Effector memory CD4-positive, alpha-beta T cell (primary cell): ENCODE results near the gene PKP1.

Experiments
- DNase-seq, 3 donors: peaks; one replicate each; pipeline ENCODE4 v3.0.0-alpha.2; 2020
- H3K27ac ChIP-seq: 2 replicates; pipeline ENCODE4 v1.7.0; 2013; ENCODE audit warnings: mild to moderate bottlenecking, low read length, moderate library complexity; ENCODE audit not compliant: insufficient read depth, poor library complexity, severe bottlenecking
- H3K27me3 ChIP-seq: replicated peaks from 2 replicates; pipeline ENCODE4 v1.7.0; 2013; ENCODE audit warnings: mild to moderate bottlenecking, low read length; ENCODE audit not compliant: insufficient read depth, control insufficient read depth, poor library complexity, severe bottlenecking
- H3K36me3 ChIP-seq: 2 replicates; pipeline ENCODE4 v1.7.0; 2013; ENCODE audit warnings: mild to moderate bottlenecking, low read length, moderate library complexity; ENCODE audit not compliant: control insufficient read depth, insufficient read depth
- H3K4me1 ChIP-seq: 2 replicates; pipeline ENCODE4 v1.7.0; 2013; ENCODE audit warnings: low read length, mild to moderate bottlenecking; ENCODE audit not compliant: control insufficient read depth, insufficient read depth, poor library complexity, severe bottlenecking
- H3K4me3 ChIP-seq: 2 replicates; pipeline ENCODE4 v1.7.0; 2013; ENCODE audit warnings: low read length, low read depth, mild to moderate bottlenecking; ENCODE audit not compliant: insufficient read depth, poor library complexity, severe bottlenecking
- H3K9me3 ChIP-seq: 2 replicates; pipeline ENCODE4 v1.7.0; 2013; ENCODE audit warnings: mild to moderate bottlenecking, low read length, moderate library complexity; ENCODE audit not compliant: control insufficient read depth

PKP1 gene

DNA sequence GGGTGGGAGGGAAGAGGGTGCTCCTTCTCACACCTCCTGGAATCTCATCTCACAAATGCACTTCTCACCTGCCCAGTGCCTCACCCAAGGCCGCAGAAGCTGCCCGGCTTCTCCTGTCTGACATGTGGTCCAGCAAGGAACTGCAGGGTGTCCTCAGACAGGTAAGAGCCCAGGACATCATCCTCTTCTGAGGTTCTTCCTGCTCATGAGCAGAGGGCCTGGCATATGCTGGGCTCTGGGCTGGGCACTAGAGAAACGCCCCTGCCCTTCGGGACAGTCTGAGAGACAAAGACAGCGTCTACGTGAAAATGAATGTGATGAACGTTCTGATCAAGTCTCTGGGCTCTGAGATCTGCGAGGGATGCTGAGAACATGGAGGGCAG lies 42.4 kb downstream of the PKP1 start:
- H3K36me3 ChIP-seq: no peaks in the 10 kb centered on the region
- no peak overlapping the region for H3K27ac ChIP-seq
- no peaks in the 10 kb centered on the region for H3K4me1 ChIP-seq
- DNase-seq: no peak
- H3K4me3 ChIP-seq: no peak overlapping the region
- no peaks in the 10 kb centered on the region for H3K27me3 ChIP-seq
- no peaks in the 10 kb centered on the region for H3K9me3 ChIP-seq

DNA sequence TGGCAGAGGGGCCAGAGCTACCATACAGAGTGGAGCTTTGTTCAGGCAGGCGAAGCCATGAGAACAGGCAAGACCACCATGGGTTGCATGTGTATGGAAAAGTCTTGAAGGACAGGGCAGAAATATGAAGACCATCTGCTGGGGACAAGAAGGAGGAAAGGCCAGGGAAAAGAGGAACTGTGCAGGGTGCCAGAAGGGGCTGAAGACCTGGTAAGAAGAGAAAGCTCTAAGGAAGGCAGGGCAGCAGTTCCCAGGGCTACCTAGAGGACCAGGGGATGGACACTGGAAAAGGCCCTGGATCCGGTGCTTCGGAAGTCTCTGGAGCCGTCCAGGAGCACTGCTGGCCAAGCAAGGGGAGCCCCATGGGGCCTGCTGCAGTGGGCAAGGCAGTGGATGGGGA lies 43.4 kb downstream of the PKP1 start:
- Histone ChIP-seq H3K4me3 (no peak overlapping the region), H3K9me3 (no peaks in the 10 kb centered on the region), H3K4me1 (no peaks in the 10 kb centered on the region), H3K36me3 (no peaks in the 10 kb centered on the region), H3K27ac (no peak overlapping the region), H3K27me3 (no peaks in the 10 kb centered on the region)
- DNase-seq: no peak

DNA sequence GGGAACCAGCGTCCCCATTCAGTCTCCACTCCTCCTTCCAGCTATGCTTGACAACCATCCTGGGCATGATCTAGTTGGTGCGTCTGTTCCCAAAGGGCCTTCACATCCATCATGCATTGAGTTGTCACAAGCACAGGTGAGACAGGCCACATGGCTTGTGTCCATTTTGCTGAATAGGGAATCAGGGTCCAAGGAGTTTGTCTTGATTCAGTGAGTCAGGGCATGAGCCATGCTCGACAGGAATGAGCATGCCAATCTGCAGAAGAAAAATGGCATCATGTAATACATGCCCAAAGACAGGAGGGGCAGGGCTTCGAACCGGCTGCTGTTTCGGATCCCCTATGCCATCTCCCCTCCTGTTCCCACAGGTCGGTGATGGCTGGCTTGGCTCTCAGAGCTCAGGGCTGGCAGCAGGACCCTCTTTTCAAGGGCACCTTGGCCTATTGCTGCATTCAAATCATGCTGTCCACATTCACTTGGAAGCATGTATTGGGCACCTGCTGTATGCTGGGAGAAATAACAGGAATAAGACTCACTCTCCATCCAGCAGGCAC lies 44.5 kb downstream of the PKP1 start:
- Histone ChIP-seq H3K27me3 (no peaks in the 10 kb centered on the region), H3K4me1 (no peaks in the 10 kb centered on the region), H3K9me3 (no peaks in the 10 kb centered on the region), H3K27ac (no peak overlapping the region), H3K36me3 (no peaks in the 10 kb centered on the region), H3K4me3 (no peak overlapping the region)
- no peak for DNase-seq

DNA sequence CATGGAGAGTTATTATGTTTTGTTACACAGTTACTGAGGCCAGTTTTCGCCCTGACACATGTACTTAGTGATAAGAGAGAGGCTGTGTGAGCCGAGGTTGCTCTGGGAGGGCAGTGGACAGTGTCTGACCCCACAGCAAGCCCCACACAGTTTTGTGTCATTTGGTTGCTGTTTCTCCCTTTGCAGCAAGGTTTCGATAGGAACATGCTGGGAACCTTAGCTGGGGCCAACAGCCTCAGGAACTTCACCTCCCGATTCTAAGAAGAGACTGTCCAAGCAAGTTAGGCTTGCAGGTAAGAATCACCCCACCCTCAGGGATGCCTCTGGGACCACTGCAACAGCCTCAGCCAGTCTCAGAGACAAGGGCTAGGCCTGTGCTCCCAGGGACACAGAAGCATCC lies 45.3 kb downstream of the PKP1 start:
- Histone ChIP-seq H3K27me3 (no peaks in the 10 kb centered on the region), H3K27ac (no peak overlapping the region), H3K36me3 (no peaks in the 10 kb centered on the region), H3K4me3 (no peak overlapping the region), H3K9me3 (no peaks in the 10 kb centered on the region), H3K4me1 (no peaks in the 10 kb centered on the region)
- no peak for DNase-seq

DNA sequence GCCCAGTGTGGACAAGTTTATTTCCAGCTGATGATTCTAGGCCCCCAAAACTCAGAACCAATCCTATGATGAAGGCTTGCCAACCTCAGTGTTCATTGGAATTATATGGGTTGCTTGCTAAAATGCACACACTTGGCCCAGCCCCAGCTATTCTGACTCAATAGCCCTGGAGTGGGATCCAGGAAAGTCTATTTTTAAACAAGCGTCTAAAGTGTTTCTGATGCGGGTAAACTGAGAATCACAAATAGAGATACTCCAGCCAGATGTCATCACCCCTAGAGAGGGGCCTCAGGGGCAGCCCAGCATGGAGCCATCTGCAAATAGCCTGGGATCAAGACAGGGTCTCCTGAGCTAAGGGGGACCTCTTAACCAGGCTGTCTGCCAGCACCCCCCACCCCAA lies 46.0 kb downstream of the PKP1 start:
- Histone ChIP-seq H3K36me3 (no peaks in the 10 kb centered on the region), H3K4me1 (no peaks in the 10 kb centered on the region), H3K4me3 (no peak overlapping the region), H3K27me3 (no peaks in the 10 kb centered on the region), H3K9me3 (no peaks in the 10 kb centered on the region), H3K27ac (no peak overlapping the region)
- no peak for DNase-seq

DNA sequence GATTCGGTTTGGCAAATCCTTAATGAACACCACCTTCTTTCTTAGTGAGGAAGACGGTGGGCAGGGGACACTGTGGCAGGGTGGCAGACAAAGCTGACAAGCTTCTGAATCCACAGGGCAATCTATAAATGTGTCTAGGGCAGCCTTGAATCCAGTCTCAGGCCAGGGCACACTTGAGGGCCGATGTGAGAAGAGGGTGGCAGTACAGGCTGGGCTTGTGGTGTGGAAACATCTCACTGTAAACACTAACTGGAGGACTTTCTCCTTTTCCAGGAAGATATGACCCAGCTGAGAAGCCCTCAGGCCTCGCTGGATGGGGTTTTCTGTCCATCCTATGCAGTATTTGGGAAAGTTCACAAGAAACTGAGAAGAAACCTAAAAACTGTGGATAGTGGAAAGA lies 46.5 kb downstream of the PKP1 start:
- H3K9me3 ChIP-seq: no peaks in the 10 kb centered on the region

DNA sequence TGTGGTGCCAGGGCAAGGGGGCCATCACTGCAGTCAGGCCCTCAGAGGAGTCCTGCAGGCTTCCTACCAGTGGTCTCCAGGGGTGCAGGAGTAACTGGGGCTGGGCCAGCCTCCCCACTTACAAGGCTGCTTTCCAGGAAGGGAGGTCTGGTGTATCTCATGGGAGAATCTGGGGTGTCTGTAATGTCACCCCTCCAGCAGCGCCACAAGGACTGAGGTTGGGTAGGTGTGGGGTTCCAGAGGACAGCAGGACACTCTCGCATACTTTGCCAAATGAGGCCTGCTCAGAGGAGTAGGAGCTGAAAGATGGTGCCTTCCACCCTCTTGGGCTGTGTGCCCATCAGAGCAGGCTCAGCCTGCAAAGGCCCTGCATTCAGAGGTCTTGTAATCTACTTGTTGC lies 47.2 kb downstream of the PKP1 start:
- no peaks in the 10 kb centered on the region for H3K4me1 ChIP-seq
- H3K27me3 ChIP-seq: no peaks in the 10 kb centered on the region
- no peak overlapping the region for H3K27ac ChIP-seq
- no peak for DNase-seq
- no peaks in the 10 kb centered on the region for H3K9me3 ChIP-seq
- no peak overlapping the region for H3K4me3 ChIP-seq
- H3K36me3 ChIP-seq: no peaks in the 10 kb centered on the region

More for the DNA sequence above, 46.5 kb downstream of the PKP1 start:
- H3K4me1 ChIP-seq: no peaks in the 10 kb centered on the region
- no peak for DNase-seq
- H3K27me3 ChIP-seq: no peaks in the 10 kb centered on the region
- H3K36me3 ChIP-seq: no peaks in the 10 kb centered on the region
- H3K27ac ChIP-seq: no peak overlapping the region
- no peak overlapping the region for H3K4me3 ChIP-seq

DNA sequence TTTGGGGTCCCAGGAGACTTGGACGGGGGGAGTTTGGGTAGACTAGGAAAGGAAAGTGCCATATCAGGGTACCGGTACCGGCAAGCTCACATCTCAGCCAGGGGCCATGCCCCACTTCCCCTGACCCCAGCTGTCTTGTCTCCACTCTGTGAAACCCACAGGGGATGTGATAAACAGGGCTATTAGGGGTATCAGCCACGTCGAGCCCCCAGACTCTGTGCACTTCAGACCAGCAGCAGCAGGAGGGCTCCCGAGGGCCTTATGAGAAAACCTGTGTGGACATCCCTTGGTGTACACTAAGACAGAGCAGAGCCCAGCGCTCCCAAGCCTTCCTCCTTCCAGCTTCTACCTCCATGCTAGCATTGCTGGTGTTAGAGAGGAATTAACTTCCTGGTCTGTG lies 47.9 kb downstream of the PKP1 start:
- Histone ChIP-seq H3K4me1 (no peaks in the 10 kb centered on the region), H3K9me3 (no peaks in the 10 kb centered on the region), H3K36me3 (no peaks in the 10 kb centered on the region), H3K27ac (no peak overlapping the region), H3K4me3 (no peak overlapping the region), H3K27me3 (no peaks in the 10 kb centered on the region)
- DNase-seq: no peak

DNA sequence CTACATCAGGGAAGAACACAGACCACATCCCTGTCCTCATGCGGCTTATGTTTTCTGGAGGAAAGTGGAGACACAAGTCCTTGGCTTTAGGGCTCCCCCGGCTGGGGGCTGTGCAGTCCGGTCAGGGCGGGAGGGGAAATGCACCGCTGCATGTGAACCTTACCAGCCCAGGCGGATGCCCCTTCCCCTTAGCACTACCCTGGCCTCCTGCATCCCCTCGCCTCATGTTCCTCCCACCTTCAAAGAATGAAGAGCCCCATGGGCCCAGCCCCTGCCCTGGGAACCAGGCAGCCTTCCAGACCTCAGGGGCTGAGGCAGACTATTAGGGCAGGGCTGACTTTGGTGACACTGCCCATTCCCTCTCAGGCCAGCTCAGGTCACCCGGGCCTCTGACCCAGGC lies 48.7 kb downstream of the PKP1 start:
- DNase-seq: no peak
- Histone ChIP-seq H3K27ac (no peak overlapping the region), H3K4me1 (no peaks in the 10 kb centered on the region), H3K27me3 (no peaks in the 10 kb centered on the region), H3K9me3 (no peaks in the 10 kb centered on the region), H3K4me3 (no peak overlapping the region), H3K36me3 (no peaks in the 10 kb centered on the region)

DNA sequence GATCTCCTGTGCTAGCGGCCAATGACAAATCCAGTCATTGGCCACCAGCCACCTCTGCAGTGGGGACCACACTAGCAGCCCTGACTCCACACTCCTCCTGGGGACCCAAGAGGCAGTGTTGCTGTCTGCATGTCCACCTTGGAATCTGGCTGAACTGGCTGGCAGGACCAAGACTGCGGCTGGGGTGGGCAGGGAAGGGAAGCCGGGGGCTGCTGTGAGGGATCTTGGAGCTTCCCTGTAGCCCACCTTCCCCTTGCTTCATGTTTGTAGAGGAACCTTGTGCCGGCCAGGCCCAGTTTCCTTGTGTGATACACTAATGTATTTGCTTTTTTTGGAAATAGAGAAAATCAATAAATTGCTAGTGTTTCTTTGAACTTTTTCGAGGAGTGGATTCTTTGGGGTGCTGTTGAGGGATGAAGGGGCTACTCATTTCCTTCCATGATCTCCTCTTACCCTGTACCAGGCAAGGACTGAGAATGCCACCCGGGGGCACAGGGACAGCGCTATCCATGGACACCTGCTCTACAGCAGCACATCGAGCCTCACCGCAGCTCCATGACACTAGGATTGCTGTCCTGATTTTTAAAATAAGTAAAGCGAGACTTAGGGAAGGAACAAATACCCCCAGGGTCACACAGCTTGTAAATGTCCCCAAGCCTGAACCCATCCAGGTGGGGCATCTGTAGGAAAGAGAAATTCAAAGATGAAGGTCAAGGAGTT lies 49.5 kb downstream of the PKP1 start:
- Histone ChIP-seq H3K27me3 (no peaks in the 10 kb centered on the region), H3K9me3 (no peaks in the 10 kb centered on the region), H3K4me1 (no peaks in the 10 kb centered on the region), H3K36me3 (no peaks in the 10 kb centered on the region), H3K27ac (no peak overlapping the region), H3K4me3 (no peak overlapping the region)
- DNase-seq: no peak
